ENCODE results near the gene TSPAN3. TPM values are rescaled to one million over a fixed set of nuclear protein-coding genes. Genes with fewer than 3 reads are reported as not detected.

Gene TSPAN3
- total RNA-seq, 2 experiments from 2014 or later = 14.7 to 15.5 TPM

DNA sequence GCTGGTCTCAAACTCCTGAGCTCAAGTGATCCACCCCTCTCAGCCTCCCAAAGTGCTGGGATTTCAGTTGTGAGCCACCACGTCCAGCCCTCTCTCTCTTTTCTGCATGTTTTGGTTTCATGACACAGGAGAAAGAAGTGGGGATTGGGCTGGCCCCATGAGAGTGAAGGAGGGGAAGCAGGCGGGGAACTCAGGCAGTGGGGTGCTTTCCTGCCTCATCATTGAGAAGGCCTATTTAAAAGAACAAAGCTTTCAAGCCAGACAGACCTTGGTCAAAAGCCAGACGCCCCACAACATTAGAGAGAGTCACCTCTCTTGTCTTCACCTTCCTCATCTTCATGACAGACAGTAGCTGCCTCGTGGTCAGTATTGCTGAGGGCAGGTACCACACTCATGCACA, 60.1 kb downstream of the TSPAN3 start:
- ATAC-seq (ENCODE audit: poor library complexity) (no peak), DNase-seq (peak in 4 of 14 experiments; percentile 41 to 69 (median 46))
- H3K27ac ChIP-seq (ENCODE audit: low read depth in 1 of 2, low read length in 2 of 2) = peak overlapping the region in 1 of 2 donors; percentile 37
- H3K4me1 ChIP-seq (ENCODE audit: insufficient read depth, low read length) = peaks cover 90% of the 10 kb centered on the region
- Mint-ChIP-seq H3K4me3 (no peak overlapping the region), H3K27ac (peak overlapping the region; percentile 88), H3K36me3 (ENCODE audit: low read depth) (peaks cover 57% of the 10 kb centered on the region), H3K27me3 (no peaks in the 10 kb centered on the region), H3K4me1 (ENCODE audit: low read depth) (peaks cover 81% of the 10 kb centered on the region), H3K9me3 (no peaks in the 10 kb centered on the region)
- peaks cover 31% of the 10 kb centered on the region for H3K36me3 ChIP-seq (ENCODE audit: insufficient read depth, low read length)
- ChIA-PET POLR2A (interaction anchor here (0.8 to 2.4 kb wide), 2 partner anchors 15 to 17 kb away, joined by 3 to 15 read pairs; partner anchors contain the start of gene PSTPIP1), CTCF (interaction anchor here (0.9 kb wide), 1 partner anchor 17 kb away, joined by 3 read pairs; no protein-coding TSS in a partner anchor)
- H3K9me3 ChIP-seq (ENCODE audit: control insufficient read depth in 1 of 2, insufficient read depth in 1 of 2, low read length in 2 of 2) = no peaks in the 10 kb centered on the region
- no peak overlapping the region for H3K4me3 ChIP-seq (ENCODE audit: low read length)
- intact Hi-C loops (cut with DNase I, micrococcal nuclease) = loop anchor here in 1 of 2 experiments (5.0 kb wide), 1 partner anchor 39 kb away; no protein-coding TSS in a partner anchor
- TF ChIP-seq, protein P1, sequence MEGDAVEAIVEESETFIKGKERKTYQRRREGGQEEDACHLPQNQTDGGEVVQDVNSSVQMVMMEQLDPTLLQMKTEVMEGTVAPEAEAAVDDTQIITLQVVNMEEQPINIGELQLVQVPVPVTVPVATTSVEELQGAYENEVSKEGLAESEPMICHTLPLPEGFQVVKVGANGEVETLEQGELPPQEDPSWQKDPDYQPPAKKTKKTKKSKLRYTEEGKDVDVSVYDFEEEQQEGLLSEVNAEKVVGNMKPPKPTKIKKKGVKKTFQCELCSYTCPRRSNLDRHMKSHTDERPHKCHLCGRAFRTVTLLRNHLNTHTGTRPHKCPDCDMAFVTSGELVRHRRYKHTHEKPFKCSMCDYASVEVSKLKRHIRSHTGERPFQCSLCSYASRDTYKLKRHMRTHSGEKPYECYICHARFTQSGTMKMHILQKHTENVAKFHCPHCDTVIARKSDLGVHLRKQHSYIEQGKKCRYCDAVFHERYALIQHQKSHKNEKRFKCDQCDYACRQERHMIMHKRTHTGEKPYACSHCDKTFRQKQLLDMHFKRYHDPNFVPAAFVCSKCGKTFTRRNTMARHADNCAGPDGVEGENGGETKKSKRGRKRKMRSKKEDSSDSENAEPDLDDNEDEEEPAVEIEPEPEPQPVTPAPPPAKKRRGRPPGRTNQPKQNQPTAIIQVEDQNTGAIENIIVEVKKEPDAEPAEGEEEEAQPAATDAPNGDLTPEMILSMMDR (IDR thresholded peaks at IDR 0.05) = no peak
- no peaks in the 10 kb centered on the region for H3K27me3 ChIP-seq (ENCODE audit: control insufficient read depth in 1 of 2, insufficient read depth in 2 of 2, low read length in 2 of 2)

DNA sequence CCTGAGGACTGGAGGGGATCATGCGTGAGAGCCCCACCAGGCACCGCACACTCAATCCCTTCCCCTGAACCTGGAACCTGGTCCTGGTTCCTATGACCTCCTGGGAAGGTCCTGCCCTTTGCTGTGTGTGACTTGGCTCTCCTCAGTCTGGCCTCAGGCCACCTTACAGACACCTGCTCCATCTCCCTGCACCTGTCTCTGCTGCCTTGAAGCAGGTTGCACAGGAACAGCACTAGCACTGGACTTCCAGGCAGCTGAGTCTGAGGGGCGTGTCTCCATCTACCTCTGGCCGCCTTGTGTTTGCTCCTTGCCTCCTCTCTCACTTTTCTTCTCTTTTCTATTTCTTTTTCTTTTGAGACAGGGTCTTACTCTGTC, 60.6 kb downstream of the TSPAN3 start:
- TF ChIP-seq, protein P1 (IDR thresholded peaks at IDR 0.05) = no peak
- H3K27ac ChIP-seq (ENCODE audit: low read depth in 1 of 2, low read length in 2 of 2) = peak overlapping the region; percentile 21 to 34
- Mint-ChIP-seq H3K4me3 (peak overlapping the region; percentile 70), H3K27ac (peak overlapping the region; percentile 88), H3K36me3 (ENCODE audit: low read depth) (peaks cover 60% of the 10 kb centered on the region), H3K9me3 (no peaks in the 10 kb centered on the region), H3K4me1 (ENCODE audit: low read depth) (peaks cover 81% of the 10 kb centered on the region), H3K27me3 (no peaks in the 10 kb centered on the region)
- DNase-seq (no peak), ATAC-seq (ENCODE audit: poor library complexity) (no peak)
- no peaks in the 10 kb centered on the region for H3K27me3 ChIP-seq (ENCODE audit: control insufficient read depth in 1 of 2, insufficient read depth in 2 of 2, low read length in 2 of 2)
- H3K4me1 ChIP-seq (ENCODE audit: insufficient read depth, low read length) = peaks cover 86% of the 10 kb centered on the region
- peaks cover 32% of the 10 kb centered on the region for H3K36me3 ChIP-seq (ENCODE audit: insufficient read depth, low read length)
- no peak overlapping the region for H3K4me3 ChIP-seq (ENCODE audit: low read length)
- no peaks in the 10 kb centered on the region for H3K9me3 ChIP-seq (ENCODE audit: control insufficient read depth in 1 of 2, insufficient read depth in 1 of 2, low read length in 2 of 2)
- CTCF ChIA-PET = no interaction called here
- POLR2A ChIA-PET = interaction anchor here (2.4 kb wide), 1 partner anchor 14 kb away, joined by 15 read pairs; the partner anchor contains the start of gene PSTPIP1
- intact Hi-C loops (cut with DNase I, micrococcal nuclease) = loop anchor here in 1 of 2 experiments (5.0 kb wide), 1 partner anchor 38 kb away; no protein-coding TSS in a partner anchor

GRCh38 chr15:77009646-77010311, 61.1 kb downstream of the TSPAN3 start:
- TF ChIP-seq, protein P1 (IDR thresholded peaks at IDR 0.05) = no peak
- peaks cover 57% of the 10 kb centered on the region for H3K36me3 Mint-ChIP-seq (ENCODE audit: low read depth)
- peak overlapping the region; percentile 21 to 34 for H3K27ac ChIP-seq (ENCODE audit: low read depth in 1 of 2, low read length in 2 of 2)
- H3K4me1 ChIP-seq (ENCODE audit: insufficient read depth, low read length) = peaks cover 86% of the 10 kb centered on the region
- peak overlapping the region; percentile 88 for H3K27ac Mint-ChIP-seq
- no peaks in the 10 kb centered on the region for H3K27me3 ChIP-seq (ENCODE audit: control insufficient read depth in 1 of 2, insufficient read depth in 2 of 2, low read length in 2 of 2)
- H3K4me3 ChIP-seq (ENCODE audit: low read length) = no peak overlapping the region
- H3K4me1 Mint-ChIP-seq (ENCODE audit: low read depth) = peaks cover 79% of the 10 kb centered on the region
- H3K27me3 Mint-ChIP-seq = no peaks in the 10 kb centered on the region
- intact Hi-C loops (cut with DNase I, micrococcal nuclease) = loop anchor here in 1 of 2 experiments (5.0 kb wide), 1 partner anchor 37 kb away; no protein-coding TSS in a partner anchor
- no peaks in the 10 kb centered on the region for H3K9me3 ChIP-seq (ENCODE audit: control insufficient read depth in 1 of 2, insufficient read depth in 1 of 2, low read length in 2 of 2)
- ChIA-PET POLR2A (interaction anchor here (2.4 kb wide), 1 partner anchor 14 kb away, joined by 15 read pairs; the partner anchor contains the start of gene PSTPIP1), CTCF (interaction anchor here (1.1 kb wide), 1 partner anchor 14 kb away, joined by 3 read pairs; no protein-coding TSS in a partner anchor)
- H3K4me3 Mint-ChIP-seq = no peak overlapping the region
- DNase-seq = no peak
- H3K36me3 ChIP-seq (ENCODE audit: insufficient read depth, low read length) = peaks cover 34% of the 10 kb centered on the region
- no peak for ATAC-seq (ENCODE audit: poor library complexity)
- H3K9me3 Mint-ChIP-seq = no peaks in the 10 kb centered on the region
